ENCODE data around the gene SLC13A1. TPM values are rescaled to one million over a fixed set of nuclear protein-coding genes. Genes with fewer than 3 reads are reported as not detected.
"Not testable (repeated sequence)": the region's sequence is repeated elsewhere in the genome, so short reads cannot be mapped to it uniquely, and the experiment has no call there.

SLC13A1 gene
- total RNA-seq, 4 donors from 2014 or later: not detected

DNA sequence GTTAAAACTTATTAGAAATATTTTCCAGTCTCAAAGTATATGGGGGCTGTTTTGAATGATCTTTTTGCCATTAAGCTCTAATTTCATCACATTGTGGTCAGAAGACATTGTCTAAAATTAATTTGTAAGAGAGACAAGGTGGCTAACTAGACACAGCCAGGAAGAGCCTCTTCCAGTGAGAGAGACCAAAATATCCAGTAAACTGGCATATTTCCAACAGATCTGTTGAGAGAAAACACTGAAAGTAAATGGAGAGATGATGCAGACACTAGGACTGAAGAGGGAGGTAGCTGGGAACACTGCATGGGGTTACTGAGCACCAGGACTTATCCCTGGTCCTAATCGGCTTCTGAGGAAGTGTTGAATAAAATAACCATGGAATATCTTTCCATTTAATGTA lies 102.8 kb downstream of the SLC13A1 start:
- intact Hi-C loops (cut with DNase I; ENCODE audit: low total_unique reads) (no loop called here), in situ Hi-C loops (cut with MboI; ENCODE audit: low sequenced_read_pairs in 4 of 4) (no loop called here)
- no peaks in the 10 kb centered on the region for H3K36me3 ChIP-seq
- H3K4me1 ChIP-seq: no peaks in the 10 kb centered on the region
- DNase-seq (no peak), ATAC-seq (no peak)
- H3K27me3 ChIP-seq: no peaks in the 10 kb centered on the region
- TF ChIP-seq, protein P1, sequence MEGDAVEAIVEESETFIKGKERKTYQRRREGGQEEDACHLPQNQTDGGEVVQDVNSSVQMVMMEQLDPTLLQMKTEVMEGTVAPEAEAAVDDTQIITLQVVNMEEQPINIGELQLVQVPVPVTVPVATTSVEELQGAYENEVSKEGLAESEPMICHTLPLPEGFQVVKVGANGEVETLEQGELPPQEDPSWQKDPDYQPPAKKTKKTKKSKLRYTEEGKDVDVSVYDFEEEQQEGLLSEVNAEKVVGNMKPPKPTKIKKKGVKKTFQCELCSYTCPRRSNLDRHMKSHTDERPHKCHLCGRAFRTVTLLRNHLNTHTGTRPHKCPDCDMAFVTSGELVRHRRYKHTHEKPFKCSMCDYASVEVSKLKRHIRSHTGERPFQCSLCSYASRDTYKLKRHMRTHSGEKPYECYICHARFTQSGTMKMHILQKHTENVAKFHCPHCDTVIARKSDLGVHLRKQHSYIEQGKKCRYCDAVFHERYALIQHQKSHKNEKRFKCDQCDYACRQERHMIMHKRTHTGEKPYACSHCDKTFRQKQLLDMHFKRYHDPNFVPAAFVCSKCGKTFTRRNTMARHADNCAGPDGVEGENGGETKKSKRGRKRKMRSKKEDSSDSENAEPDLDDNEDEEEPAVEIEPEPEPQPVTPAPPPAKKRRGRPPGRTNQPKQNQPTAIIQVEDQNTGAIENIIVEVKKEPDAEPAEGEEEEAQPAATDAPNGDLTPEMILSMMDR (IDR thresholded peaks at IDR 0.05 in 4 of 5, conservative IDR thresholded peaks at IDR 0.05 in 1 of 5): no peak
- no peak for TF ChIP-seq POLR2A (IDR thresholded peaks at IDR 0.05)
- no peaks in the 10 kb centered on the region for H3K9me3 ChIP-seq
- H3K27ac ChIP-seq: no peak overlapping the region
- H3K4me3 ChIP-seq: no peak overlapping the region

DNA sequence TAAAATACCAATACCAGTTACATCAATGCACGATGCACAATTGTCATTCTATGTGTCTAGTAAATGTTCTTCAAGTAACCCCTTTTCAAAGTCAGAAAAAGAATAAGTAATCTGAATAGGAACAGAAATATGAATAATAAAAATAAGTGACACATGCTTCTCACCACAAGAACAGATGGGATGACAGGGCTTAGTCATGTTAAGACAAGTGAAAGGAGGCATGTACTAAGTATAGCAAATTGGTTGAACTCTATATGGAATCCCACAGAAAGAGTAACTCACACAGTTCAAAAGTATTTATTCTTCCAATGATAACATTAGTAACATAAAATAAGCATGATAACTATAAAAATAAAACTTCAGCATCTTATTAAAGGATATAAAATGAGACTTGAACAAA lies 103.3 kb downstream of the SLC13A1 start:
- in situ Hi-C loops (cut with MboI; ENCODE audit: low sequenced_read_pairs in 4 of 4): no loop called here
- intact Hi-C loops (cut with DNase I; ENCODE audit: low total_unique reads): no loop called here

DNA sequence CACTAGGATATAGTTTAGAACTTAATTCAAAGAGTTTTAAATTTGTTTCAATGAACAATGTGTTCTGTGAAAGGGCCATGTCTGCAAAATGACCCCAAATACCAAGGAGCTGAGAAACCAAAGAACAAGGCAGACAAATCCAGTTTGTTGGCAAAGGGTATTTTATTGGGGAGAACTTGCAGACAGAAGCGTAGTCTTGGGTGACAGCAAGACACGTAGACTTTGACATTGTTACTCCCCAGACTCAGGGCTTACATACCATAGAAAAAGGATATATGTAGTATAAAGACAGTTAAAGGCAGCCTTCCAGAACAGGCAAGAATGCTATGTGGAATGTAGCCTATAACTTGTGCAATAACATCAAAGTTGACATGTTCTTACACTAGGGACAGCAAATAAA lies 109.3 kb downstream of the SLC13A1 start:
- in situ Hi-C loops (cut with MboI; ENCODE audit: low sequenced_read_pairs in 4 of 4): no loop called here
- Histone ChIP-seq H3K4me1 (no peaks in the 10 kb centered on the region), H3K4me3 (no peak overlapping the region), H3K9me3 (no peaks in the 10 kb centered on the region), H3K27ac (no peak overlapping the region), H3K36me3 (no peaks in the 10 kb centered on the region), H3K27me3 (no peaks in the 10 kb centered on the region)
- intact Hi-C loops (cut with DNase I; ENCODE audit: low total_unique reads): no loop called here
- ATAC-seq: no peak
- DNase-seq: no peak
- TF ChIP-seq, protein P1 (IDR thresholded peaks at IDR 0.05 in 4 of 5, conservative IDR thresholded peaks at IDR 0.05 in 1 of 5): no peak
- no peak for TF ChIP-seq POLR2A (IDR thresholded peaks at IDR 0.05)

More for the DNA sequence above, 103.3 kb downstream of the SLC13A1 start:
- Histone ChIP-seq H3K4me3 (no peak overlapping the region), H3K27me3 (no peaks in the 10 kb centered on the region), H3K27ac (no peak overlapping the region), H3K9me3 (no peaks in the 10 kb centered on the region), H3K4me1 (no peaks in the 10 kb centered on the region), H3K36me3 (no peaks in the 10 kb centered on the region)
- no peak for DNase-seq
- TF ChIP-seq, protein P1 (IDR thresholded peaks at IDR 0.05 in 4 of 5, conservative IDR thresholded peaks at IDR 0.05 in 1 of 5): no peak
- no peak for TF ChIP-seq POLR2A (IDR thresholded peaks at IDR 0.05)
- no peak for ATAC-seq

DNA sequence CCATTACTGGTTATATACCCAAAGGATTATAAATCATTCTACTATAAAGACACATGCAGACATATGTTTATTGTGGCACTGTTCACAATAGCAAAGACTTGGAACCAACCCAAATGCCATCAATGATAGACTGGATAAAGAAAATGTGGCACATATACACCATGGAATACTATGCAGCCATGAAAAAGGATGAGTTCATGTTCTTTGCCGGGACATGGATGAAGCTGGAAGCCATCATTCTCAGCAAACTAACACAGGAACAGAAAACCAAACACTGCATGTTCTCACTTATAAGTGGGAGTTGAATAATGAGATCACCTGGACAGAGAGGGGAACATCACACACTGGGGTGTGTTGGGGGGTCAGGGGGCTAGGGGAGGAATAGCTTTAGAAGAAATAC lies 112.9 kb downstream of the SLC13A1 start:
- H3K27ac ChIP-seq; H3K4me1 ChIP-seq; H3K36me3 ChIP-seq; DNase-seq; intact Hi-C loops (cut with DNase I; ENCODE audit: low total_unique reads); H3K27me3 ChIP-seq; H3K4me3 ChIP-seq; H3K9me3 ChIP-seq; in situ Hi-C loops (cut with MboI; ENCODE audit: low sequenced_read_pairs in 4 of 4); ATAC-seq: not testable (repeated sequence)

DNA sequence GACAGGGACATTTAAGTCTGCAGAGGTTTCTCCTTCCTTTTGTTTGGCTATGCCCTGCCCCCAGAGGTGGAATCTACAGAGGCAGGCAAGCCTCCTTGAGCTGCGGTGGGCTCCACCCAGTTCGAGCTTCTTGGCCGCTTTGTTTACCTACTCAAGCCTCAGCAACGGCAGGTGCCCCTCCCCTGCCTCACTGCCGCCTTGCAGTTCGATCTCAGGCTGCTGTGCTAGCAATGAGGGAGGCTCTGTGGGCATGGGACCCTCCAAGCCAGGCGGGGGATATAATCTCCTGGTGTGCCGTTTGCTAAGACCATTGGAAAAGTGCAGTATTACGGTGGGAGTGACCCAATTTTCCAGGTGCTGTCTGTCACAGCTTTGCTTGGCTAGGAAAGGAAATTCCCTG lies 114.9 kb downstream of the SLC13A1 start:
- intact Hi-C loops (cut with DNase I; ENCODE audit: low total_unique reads); H3K4me3 ChIP-seq; H3K9me3 ChIP-seq; H3K36me3 ChIP-seq; H3K4me1 ChIP-seq; H3K27me3 ChIP-seq; ATAC-seq; in situ Hi-C loops (cut with MboI; ENCODE audit: low sequenced_read_pairs in 4 of 4); DNase-seq; H3K27ac ChIP-seq: not testable (repeated sequence)

DNA sequence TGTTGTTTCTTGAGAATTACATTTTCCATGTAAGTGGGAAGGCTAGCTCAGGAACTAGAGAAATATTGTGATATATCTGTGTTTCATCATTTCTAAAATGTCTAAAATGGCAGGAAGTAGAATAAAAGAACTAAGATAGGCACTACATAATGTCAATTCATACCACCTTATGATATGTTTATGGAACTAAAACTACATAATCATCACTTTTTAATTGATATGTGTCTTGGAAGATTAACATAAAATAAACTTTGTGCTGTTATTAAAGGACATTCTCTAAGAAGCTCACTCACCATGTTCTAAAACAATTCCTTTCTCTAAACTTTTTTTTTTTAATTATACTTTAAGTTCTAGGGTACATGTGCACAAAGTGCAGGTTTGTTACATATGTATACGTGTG lies 120.7 kb downstream of the SLC13A1 start:
- intact Hi-C loops (cut with DNase I; ENCODE audit: low total_unique reads): no loop called here
- in situ Hi-C loops (cut with MboI; ENCODE audit: low sequenced_read_pairs in 4 of 4): no loop called here
- no peaks in the 10 kb centered on the region for H3K4me1 ChIP-seq
- no peaks in the 10 kb centered on the region for H3K36me3 ChIP-seq
- ATAC-seq (no peak), DNase-seq (no peak)
- H3K27me3 ChIP-seq: no peaks in the 10 kb centered on the region
- no peak overlapping the region for H3K27ac ChIP-seq
- no peaks in the 10 kb centered on the region for H3K9me3 ChIP-seq
- TF ChIP-seq, protein P1 (IDR thresholded peaks at IDR 0.05 in 4 of 5, conservative IDR thresholded peaks at IDR 0.05 in 1 of 5): no peak
- no peak for TF ChIP-seq POLR2A (IDR thresholded peaks at IDR 0.05)
- H3K4me3 ChIP-seq: no peak overlapping the region
